ENCODE results near the gene BOD1L2. TPM values are rescaled to one million over a fixed set of nuclear protein-coding genes. Genes with fewer than 3 reads are reported as not detected.

Gene BOD1L2
- total and polyA plus RNA-seq, 2 of the 13 experiments (the other 11 are each of a cell fraction or from before 2014, with no cell fraction given), result not detected

- TF ChIP-seq ZFX (CRISPR knock-in tag; IDR thresholded peaks at IDR 0.05; ENCODE audit: low read depth), result no peak
- no peak for TF ChIP-seq FOXO1 (CRISPR knock-in tag; IDR thresholded peaks at IDR 0.05)
- TF ChIP-seq SMC3 (IDR thresholded peaks at IDR 0.05; ENCODE audit: low read length), result no peak
- no peak for TF ChIP-seq DDIT3 (CRISPR knock-in tag; IDR thresholded peaks at IDR 0.05)
- TF ChIP-seq ZNF235 (CRISPR knock-in tag; IDR thresholded peaks at IDR 0.05; ENCODE audit: borderline replicate concordance), result no peak
- no peak for TF ChIP-seq NCOA5 (CRISPR knock-in tag; IDR thresholded peaks at IDR 0.05)
- no peak for TF ChIP-seq CBX5 (CRISPR knock-in tag; IDR thresholded peaks at IDR 0.05; ENCODE audit: borderline replicate concordance)
- TF ChIP-seq ZNF547 (CRISPR knock-in tag; IDR thresholded peaks at IDR 0.05), result no peak
- no peak for TF ChIP-seq ZNF552 (CRISPR knock-in tag; IDR thresholded peaks at IDR 0.05; ENCODE audit: borderline replicate concordance)
- no peak for TF ChIP-seq STAT6 (CRISPR knock-in tag; IDR thresholded peaks at IDR 0.05; ENCODE audit: borderline replicate concordance)
- TF ChIP-seq ZNF33A (CRISPR knock-in tag; IDR thresholded peaks at IDR 0.05; ENCODE audit: borderline replicate concordance), result no peak
- no peak for TF ChIP-seq ZNF570 (CRISPR knock-in tag; IDR thresholded peaks at IDR 0.05; ENCODE audit: borderline replicate concordance)
- no peak for TF ChIP-seq PLSCR1 (CRISPR knock-in tag; IDR thresholded peaks at IDR 0.05; ENCODE audit: borderline replicate concordance)
- TF ChIP-seq RXRB (CRISPR knock-in tag; IDR thresholded peaks at IDR 0.05; ENCODE audit: borderline replicate concordance), result peak; percentile 26; the same call in 1 of the 2 replicates
- TF ChIP-seq, protein P1, sequence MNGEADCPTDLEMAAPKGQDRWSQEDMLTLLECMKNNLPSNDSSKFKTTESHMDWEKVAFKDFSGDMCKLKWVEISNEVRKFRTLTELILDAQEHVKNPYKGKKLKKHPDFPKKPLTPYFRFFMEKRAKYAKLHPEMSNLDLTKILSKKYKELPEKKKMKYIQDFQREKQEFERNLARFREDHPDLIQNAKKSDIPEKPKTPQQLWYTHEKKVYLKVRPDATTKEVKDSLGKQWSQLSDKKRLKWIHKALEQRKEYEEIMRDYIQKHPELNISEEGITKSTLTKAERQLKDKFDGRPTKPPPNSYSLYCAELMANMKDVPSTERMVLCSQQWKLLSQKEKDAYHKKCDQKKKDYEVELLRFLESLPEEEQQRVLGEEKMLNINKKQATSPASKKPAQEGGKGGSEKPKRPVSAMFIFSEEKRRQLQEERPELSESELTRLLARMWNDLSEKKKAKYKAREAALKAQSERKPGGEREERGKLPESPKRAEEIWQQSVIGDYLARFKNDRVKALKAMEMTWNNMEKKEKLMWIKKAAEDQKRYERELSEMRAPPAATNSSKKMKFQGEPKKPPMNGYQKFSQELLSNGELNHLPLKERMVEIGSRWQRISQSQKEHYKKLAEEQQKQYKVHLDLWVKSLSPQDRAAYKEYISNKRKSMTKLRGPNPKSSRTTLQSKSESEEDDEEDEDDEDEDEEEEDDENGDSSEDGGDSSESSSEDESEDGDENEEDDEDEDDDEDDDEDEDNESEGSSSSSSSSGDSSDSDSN (CRISPR knock-in tag; IDR thresholded peaks at IDR 0.05), result no peak
- no peak for TF ChIP-seq ZNF383 (CRISPR knock-in tag; IDR thresholded peaks at IDR 0.05; ENCODE audit: borderline replicate concordance)
- peak; percentile 72; the same call in 1 of the 2 replicates for TF ChIP-seq EHMT2 (IDR thresholded peaks at IDR 0.05; ENCODE audit: borderline replicate concordance, low read depth, low read length)
- TF ChIP-seq ADNP (CRISPR knock-in tag; IDR thresholded peaks at IDR 0.05), result no peak
- no peak for TF ChIP-seq FOSL2 (CRISPR knock-in tag; IDR thresholded peaks at IDR 0.05)
- TF ChIP-seq WIZ (CRISPR knock-in tag; IDR thresholded peaks at IDR 0.05), result peak; percentile 61; the same call in 1 of the 2 replicates
- TF ChIP-seq NFE2L1 (CRISPR knock-in tag; IDR thresholded peaks at IDR 0.05; ENCODE audit: borderline replicate concordance), result no peak
- peak; percentile 89 for TF ChIP-seq KLF6 (CRISPR knock-in tag; IDR thresholded peaks at IDR 0.05)
- TF ChIP-seq, protein P2, sequence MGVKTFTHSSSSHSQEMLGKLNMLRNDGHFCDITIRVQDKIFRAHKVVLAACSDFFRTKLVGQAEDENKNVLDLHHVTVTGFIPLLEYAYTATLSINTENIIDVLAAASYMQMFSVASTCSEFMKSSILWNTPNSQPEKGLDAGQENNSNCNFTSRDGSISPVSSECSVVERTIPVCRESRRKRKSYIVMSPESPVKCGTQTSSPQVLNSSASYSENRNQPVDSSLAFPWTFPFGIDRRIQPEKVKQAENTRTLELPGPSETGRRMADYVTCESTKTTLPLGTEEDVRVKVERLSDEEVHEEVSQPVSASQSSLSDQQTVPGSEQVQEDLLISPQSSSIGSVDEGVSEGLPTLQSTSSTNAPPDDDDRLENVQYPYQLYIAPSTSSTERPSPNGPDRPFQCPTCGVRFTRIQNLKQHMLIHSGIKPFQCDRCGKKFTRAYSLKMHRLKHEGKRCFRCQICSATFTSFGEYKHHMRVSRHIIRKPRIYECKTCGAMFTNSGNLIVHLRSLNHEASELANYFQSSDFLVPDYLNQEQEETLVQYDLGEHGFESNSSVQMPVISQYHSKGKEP (CRISPR knock-in tag; IDR thresholded peaks at IDR 0.05), result peak; percentile 92; the same call in 1 of the 2 replicates
These were observed 39.6 kb upstream of the BOD1L2 start (continued) for GRCh38 chr18:57107140-57107832.
